ENCODE measurements around the gene RIMBP2. TPM values are rescaled to one million over a fixed set of nuclear protein-coding genes. Genes with fewer than 3 reads are reported as not detected.

Gene RIMBP2
- total and polyA plus RNA-seq, 9 of the 15 experiments (the other 6 are each of a cell fraction or from before 2014, with no cell fraction given) = not detected

GRCh38 chr12:130444061-130444460 is 272.0 kb downstream of the RIMBP2 start:
- FAIRE-seq (no peak), ATAC-seq (no peak), DNase-seq (ENCODE audit: extremely low read depth in 1 of 4, low spot score in 3 of 4) (no peak)
- peaks cover 0 to 13% of the 10 kb centered on the region in 2 experiments; a peak in 2 of 5 replicates for H3K4me1 ChIP-seq (replicated peaks in 1 of 2; ENCODE audit: control insufficient read depth in 2 of 2, insufficient read depth in 2 of 2, low read length in 2 of 2)
- H3K4me2 ChIP-seq (ENCODE audit: insufficient read depth, low read length) = no peak overlapping the region
- H3K27me3 ChIP-seq (ENCODE audit: control insufficient read depth in 2 of 2, insufficient read depth in 2 of 2, low read length in 2 of 2) = peaks cover 0 to 62% of the 10 kb centered on the region in 2 experiments; a peak in 2 of 5 replicates
- H3K79me2 ChIP-seq (ENCODE audit: control insufficient read depth, insufficient read depth, low read length) = no peaks in the 10 kb centered on the region
- BruUV-seq (replicated peaks) = no TSS peak
- CTCF ChIA-PET (ENCODE audit: low intra/inter-chr PET ratio) = no interaction called here
- H3K36me3 ChIP-seq (ENCODE audit: control insufficient read depth, insufficient read depth, low read length) = no peaks in the 10 kb centered on the region
- peaks cover 7% of the 10 kb centered on the region for H3K9me1 ChIP-seq (ENCODE audit: control insufficient read depth, insufficient read depth, low read length)
- TF ChIP-seq, protein P1, sequence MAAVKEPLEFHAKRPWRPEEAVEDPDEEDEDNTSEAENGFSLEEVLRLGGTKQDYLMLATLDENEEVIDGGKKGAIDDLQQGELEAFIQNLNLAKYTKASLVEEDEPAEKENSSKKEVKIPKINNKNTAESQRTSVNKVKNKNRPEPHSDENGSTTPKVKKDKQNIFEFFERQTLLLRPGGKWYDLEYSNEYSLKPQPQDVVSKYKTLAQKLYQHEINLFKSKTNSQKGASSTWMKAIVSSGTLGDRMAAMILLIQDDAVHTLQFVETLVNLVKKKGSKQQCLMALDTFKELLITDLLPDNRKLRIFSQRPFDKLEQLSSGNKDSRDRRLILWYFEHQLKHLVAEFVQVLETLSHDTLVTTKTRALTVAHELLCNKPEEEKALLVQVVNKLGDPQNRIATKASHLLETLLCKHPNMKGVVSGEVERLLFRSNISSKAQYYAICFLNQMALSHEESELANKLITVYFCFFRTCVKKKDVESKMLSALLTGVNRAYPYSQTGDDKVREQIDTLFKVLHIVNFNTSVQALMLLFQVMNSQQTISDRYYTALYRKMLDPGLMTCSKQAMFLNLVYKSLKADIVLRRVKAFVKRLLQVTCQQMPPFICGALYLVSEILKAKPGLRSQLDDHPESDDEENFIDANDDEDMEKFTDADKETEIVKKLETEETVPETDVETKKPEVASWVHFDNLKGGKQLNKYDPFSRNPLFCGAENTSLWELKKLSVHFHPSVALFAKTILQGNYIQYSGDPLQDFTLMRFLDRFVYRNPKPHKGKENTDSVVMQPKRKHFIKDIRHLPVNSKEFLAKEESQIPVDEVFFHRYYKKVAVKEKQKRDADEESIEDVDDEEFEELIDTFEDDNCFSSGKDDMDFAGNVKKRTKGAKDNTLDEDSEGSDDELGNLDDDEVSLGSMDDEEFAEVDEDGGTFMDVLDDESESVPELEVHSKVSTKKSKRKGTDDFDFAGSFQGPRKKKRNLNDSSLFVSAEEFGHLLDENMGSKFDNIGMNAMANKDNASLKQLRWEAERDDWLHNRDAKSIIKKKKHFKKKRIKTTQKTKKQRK (IDR thresholded peaks at IDR 0.05; ENCODE audit: borderline replicate concordance, low read depth, low read length) = no peak
- no peak for TF ChIP-seq RBM17 (IDR thresholded peaks at IDR 0.05; ENCODE audit: borderline replicate concordance, low read depth, low read length)
- TF ChIP-seq ZNF589 (CRISPR knock-in tag; IDR thresholded peaks at IDR 0.05; ENCODE audit: low read depth) = no peak
- TF ChIP-seq ZKSCAN1 (IDR thresholded peaks at IDR 0.05; ENCODE audit: low read depth, low read length) = no peak
- TF ChIP-seq PRPF4 (IDR thresholded peaks at IDR 0.05; ENCODE audit: insufficient read depth, low read depth, low read length, poor library complexity, severe bottlenecking) = no peak
- H4K20me1 ChIP-seq (replicated peaks; ENCODE audit: control insufficient read depth, insufficient read depth, low read length) = peaks cover 2% of the 10 kb centered on the region; the same call in 1 of the 2 replicates
- H3K27ac ChIP-seq (ENCODE audit: extremely low read depth, low read depth, low read length) = no peak overlapping the region
- 0% methylated on average over 5 of the region's 5 CpGs for WGBS (ENCODE audit: insufficient coverage, low coverage, missing lambda C conversion rate)
- intact Hi-C loops (cut with micrococcal nuclease) (no loop called here), in situ Hi-C loops (cut with MboI) (no loop called here)
- no peak overlapping the region for H2AFZ ChIP-seq (ENCODE audit: low read depth, low read length)
- POLR2A ChIA-PET = no interaction called here
- no peak overlapping the region for H3K4me3 ChIP-seq
- H3K9me3 ChIP-seq (replicated peaks; ENCODE audit: control insufficient read depth, insufficient read depth, low read depth, low read length) = no peaks in the 10 kb centered on the region
- no peak overlapping the region for H3K9ac ChIP-seq (ENCODE audit: insufficient read depth in 1 of 2, low read depth in 2 of 2, low read length in 2 of 2)

Data from K562 (cell line).